GM18870 (cell line): Measurements from ENCODE around the gene UBE2F.
"Not testable (repeated sequence)": the region's sequence is repeated elsewhere in the genome, so short reads cannot be mapped to it uniquely, and the experiment has no call there.

Experiments used
- ATAC-seq: cut with Tn5 transposase; IDR thresholded peaks from one replicate; pipeline ENCODE4 v1.9.1; 2021; ENCODE audit warnings: moderate library complexity; ENCODE audit not compliant: unreplicated experiment

Gene UBE2F

DNA sequence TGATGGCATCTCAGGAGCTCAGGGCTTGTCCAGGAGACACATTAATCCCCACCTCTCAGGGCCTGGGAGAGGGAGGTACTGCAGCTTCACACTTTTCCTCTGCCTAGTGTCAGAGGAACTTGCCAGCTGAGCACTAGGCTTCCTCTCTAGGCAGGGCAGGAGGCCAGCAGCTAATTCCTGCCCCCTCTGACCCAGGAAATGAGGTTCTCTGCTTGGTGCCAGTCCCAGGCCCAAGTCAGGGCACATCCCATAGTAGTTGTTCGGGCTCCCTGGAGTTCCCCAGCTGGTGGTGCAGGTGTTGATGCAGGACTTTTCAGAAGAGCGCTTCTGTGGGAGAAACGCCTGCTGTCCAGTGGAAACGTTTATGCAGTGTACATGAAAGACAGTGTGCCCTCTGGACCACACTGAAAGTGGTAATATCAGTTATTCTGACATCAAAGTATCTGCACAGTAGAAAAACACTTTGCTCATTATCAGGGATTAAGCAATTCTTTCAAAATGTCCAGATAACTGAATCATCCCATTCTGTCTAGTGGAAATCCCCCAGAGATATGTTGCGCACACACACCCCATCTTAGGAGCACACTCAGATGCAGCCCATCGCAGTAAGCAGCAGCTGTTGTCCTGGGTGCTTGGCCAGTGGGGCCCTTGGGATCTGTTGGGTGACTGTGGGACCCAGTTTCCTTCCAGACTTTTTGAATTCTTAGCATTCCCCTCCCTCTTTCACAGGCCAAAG lies 76.2 kb downstream of the UBE2F start:
- no peak for ATAC-seq

- no peak for ATAC-seq
Observed at GRCh38 chr2:238043851-238044250, 77.0 kb downstream of the UBE2F start.

GRCh38 chr2:238045575-238045974 lies 78.8 kb downstream of the UBE2F start:
- no peak for ATAC-seq

- ATAC-seq = no peak
Observed at GRCh38 chr2:238046725-238047270, 80.0 kb downstream of the UBE2F start.

GRCh38 chr2:238053191-238053776 lies 86.5 kb downstream of the UBE2F start:
- no peak for ATAC-seq

DNA sequence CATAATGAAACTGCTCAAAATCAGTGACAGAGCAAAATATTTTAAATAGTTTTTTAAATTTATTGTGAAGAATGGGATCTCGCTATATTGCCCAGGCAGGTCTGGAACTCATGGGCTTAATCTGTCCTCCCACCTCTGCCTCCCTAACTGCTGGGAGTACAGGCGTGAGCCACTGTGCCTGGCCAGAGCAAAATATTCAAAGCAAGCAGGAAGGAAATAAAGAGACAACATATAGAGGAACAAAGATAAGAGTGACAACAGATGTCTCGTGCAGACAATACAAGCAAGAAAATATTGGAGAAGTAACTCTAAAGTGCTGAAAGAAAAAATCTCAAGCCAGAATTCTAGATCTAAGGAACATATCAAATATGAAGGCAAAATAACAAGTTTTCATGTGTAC lies 89.0 kb downstream of the UBE2F start:
- ATAC-seq = no peak

DNA sequence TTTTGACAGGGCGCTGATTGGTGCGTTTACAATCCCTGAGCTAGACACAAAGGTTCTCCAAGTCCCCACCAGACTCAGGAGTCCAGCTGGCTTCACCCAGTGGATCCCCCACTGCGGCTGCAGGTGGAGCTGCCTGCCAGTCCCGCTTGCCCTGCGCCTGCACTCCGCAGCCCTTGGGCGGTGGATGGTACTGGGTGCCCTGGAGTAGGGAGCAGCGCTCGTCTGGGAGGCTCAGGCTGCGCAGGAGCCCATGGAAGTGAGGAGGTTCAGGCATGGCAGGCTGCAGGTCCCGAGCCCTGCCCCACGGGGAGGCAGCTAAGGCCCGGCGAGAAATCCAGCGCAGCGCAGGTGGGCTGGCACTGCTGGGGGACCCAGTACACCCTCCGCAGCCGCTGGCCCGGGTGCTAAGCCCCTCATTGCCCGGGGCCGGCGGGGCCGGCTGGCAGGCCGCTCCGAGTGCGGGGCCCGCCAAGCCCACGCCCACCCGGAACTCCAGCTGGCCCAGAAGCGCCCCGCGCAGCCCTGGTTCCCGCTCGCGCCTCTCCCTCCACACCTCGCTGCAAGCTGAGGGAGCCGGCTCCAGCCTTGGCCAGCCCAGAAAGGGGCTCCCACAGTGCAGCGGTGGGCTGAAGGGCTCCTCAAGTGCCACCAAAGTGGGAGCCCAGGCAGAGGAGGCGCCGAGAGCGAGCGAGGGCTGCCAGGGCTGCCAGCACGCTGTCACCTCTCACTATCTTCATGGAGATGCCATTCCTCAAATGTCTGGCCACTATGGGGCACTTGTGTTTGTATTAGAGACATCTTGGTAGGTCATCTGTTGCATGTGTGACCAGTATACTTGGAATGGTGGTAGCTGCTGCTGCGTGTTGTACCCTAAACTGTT lies 91.1 kb downstream of the UBE2F start:
- ATAC-seq = not testable (repeated sequence)

GRCh38 chr2:238059505-238059904 lies 92.7 kb downstream of the UBE2F start:
- ATAC-seq = no peak

DNA sequence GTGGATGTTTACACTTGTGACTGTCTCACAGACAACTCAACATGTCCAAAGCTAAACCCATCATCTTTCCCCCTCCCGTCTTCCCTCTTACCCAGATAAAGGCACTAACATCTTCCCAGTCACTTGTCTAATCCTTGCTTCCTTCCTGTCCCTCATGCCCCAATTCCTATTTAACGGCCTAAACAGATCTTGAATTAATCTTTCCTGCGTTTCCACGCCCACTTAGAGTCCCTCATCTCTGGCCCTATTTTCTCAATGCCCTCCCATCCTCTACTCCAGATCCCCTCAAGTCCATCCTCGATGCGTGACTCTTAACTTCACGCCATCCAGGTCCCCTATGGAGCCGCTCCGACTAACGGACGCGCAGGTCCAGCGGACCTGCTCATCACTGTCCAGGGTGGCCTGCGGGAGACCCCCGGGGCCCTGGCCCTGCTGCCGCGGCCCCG lies 93.3 kb downstream of the UBE2F start:
- ATAC-seq = no peak

GRCh38 chr2:238060542-238061314 lies 93.9 kb downstream of the UBE2F start, which contains the start of gene SCLY:
Gene SCLY (plus strand): TSS chr2:238061001. CDS start chr2:238061055, 54 bp downstream.
- ATAC-seq = peak; percentile 81

- no peak for ATAC-seq
Observed at GRCh38 chr2:238061315-238062202, 94.7 kb downstream of the UBE2F start.

DNA sequence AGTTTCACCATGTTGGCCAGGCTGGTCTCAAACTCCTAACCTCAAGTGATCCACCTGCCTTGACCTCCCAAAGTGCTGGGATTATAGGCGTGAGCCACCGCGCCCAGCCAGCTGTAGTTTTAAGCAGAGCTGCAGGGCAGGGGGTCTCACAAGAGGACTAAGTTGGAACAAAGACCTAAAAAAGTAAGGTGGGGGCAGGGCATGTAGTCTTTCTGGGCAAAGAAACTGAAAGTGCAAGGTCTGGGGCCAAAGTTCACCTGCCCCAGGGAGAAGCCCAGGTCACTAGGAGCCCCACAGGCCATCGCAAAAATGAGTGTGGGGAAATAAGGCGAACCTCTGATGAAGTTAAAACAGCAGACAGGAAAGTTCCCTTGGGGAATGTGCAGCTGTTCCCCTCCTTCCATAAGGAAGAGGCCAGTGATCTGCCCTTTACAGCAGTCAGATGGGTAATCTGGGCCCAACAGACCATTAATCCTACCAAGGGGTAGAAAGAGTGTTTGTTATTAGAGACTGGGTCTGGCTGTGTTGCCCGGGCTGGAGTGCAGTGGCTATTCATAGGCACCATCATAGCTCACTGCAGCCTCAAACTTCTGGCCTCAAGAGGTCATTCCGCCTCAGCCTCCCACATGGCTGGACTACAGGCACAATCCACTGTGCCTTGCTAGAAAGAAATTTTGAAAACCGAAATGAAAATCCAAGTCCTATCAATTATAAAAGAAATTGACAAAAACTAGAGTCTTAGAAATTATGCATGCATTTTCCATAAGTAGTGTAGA lies 96.8 kb downstream of the UBE2F start:
- ATAC-seq = no peak

DNA sequence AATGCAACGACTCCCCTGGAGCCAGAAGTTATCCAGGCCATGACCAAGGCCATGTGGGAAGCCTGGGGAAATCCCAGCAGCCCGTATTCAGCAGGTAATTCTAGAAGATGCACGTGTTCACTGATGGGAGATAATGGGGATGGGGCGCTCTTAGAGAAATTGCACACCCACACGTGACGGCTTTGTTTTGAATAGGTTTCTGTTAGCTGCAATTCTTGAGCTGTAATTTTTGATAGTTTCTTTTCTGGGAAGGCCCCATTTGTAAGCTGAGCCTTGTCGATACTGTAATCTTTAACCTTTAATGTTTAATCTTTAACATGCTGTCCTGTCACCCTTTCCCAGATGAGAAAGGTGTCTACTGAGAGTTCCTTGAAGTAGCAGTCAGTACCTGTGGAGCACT lies 97.6 kb downstream of the UBE2F start:
- ATAC-seq = no peak

GRCh38 chr2:238065071-238065846 lies 98.4 kb downstream of the UBE2F start:
- ATAC-seq = no peak

DNA sequence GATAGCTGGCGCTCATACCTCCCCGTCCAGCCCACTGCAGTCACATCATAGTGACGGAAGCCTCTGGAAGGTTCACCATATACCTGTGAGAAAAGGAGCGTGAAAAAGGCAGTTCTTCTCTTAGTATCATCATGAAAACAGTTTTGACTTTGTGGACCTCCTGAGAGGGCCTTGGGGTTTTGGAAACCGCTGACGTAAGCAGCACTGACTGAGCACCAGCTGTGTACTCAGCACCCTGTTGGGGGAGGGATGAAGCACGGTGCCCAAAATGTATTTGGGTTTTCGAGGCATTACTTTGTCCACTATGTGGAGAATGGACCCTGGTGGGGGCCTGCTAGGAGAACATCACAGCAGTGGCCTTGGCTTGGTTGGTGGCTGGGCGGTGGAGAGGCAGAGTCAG lies 99.4 kb downstream of the UBE2F start:
- ATAC-seq = no peak

GRCh38 chr2:238066718-238067117 lies 99.9 kb downstream of the UBE2F start:
- not testable (repeated sequence) for ATAC-seq

DNA sequence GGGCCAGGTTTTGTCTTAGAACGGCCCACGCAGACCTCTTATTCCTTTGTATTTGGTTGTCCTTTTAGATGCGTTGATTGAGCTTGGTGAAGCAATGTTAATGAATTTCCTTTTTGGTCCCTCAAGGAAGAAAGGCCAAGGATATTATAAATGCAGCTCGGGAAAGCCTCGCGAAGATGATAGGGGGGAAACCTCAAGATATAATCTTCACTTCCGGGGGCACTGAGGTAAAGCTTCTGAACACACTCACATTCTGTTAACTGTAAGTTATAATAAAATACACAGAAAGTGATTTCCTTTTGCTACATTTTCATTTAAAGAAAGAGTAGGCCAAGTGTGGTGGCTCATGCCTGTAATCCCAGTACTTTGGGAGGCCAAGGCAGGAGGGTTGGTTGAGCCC lies 101.1 kb downstream of the UBE2F start:
- no peak for ATAC-seq
